ENCODE data around the gene FAM111B. TPM values are rescaled to one million over a fixed set of nuclear protein-coding genes. Genes with fewer than 3 reads are reported as not detected.
A peak's percentile ranks its signal among the peaks of the same experiment; 100 is the strongest.
"Not testable (repeated sequence)": the region's sequence is repeated elsewhere in the genome, so short reads cannot be mapped to it uniquely, and the experiment has no call there.

FAM111B gene, protein sequence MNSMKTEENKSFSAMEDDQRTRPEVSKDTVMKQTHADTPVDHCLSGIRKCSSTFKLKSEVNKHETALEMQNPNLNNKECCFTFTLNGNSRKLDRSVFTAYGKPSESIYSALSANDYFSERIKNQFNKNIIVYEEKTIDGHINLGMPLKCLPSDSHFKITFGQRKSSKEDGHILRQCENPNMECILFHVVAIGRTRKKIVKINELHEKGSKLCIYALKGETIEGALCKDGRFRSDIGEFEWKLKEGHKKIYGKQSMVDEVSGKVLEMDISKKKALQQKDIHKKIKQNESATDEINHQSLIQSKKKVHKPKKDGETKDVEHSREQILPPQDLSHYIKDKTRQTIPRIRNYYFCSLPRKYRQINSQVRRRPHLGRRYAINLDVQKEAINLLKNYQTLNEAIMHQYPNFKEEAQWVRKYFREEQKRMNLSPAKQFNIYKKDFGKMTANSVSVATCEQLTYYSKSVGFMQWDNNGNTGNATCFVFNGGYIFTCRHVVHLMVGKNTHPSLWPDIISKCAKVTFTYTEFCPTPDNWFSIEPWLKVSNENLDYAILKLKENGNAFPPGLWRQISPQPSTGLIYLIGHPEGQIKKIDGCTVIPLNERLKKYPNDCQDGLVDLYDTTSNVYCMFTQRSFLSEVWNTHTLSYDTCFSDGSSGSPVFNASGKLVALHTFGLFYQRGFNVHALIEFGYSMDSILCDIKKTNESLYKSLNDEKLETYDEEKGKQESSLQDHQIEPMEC
- total RNA-seq (2022) = 35.5 and 39.5 TPM in 2 replicates
- percentile 90 among the genes with signal in this experiment for Bru-seq, nascent RNA
- percentile 65 among the genes with signal in this experiment for BruChase-seq, experiment 1, labeled RNA remaining after a 6-hour chase
- percentile 95 among the genes with signal in this experiment for BruChase-seq, experiment 2, labeled RNA remaining after a 2-hour chase
- long read RNA-seq, partial matches to known transcripts = 0 of 9 reads
- long read RNA-seq, other reads (novel, unspliced or antisense) = 5 of 9 reads

DNA sequence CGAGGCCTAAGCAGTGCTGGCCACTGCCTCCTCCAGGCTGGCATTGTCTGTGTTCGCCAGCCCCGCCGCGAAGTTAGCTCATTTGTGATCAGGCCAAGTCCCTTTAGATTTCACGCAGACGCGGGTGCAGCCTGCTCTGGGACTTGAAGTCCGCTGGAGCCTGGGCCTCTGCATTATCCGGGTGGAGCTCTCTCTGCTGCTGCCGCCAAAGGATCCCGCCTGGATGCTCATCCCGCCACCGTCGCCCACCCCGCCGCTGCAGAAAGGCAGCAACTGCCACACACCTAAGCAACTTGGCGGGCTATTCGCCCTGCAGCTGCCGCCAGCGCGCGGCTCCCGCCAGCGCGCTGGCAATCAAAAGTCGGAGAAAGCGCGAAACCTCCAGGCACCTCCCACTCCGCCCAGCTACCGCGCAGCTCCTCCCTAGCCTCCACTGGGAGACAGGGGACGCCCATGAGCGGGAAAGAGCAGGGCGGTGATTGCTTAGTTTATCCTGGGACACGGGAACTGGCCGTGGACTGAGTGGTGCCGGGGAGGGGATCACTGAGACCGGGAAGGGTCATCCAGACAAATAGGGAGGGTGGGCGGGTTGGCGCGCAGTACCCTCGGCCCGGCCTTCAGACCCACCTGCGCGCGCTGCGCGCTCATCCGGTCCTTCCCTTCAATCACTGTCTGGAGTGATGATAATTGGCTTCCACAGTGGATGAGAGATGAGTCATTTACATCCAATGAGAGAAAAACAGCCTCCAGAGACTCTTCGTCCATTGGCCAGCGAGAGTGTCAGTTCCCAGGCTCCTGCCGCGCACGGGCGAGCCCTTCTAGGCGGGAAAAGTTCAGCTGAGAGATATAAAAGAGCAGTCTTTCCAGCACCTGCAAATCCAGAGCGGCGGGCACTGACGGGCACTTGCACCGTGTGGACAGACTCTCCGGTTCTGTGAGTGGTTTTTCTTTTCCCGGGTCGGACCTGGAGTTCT is at the start of gene FAM111B:
TSS of gene FAM111B (plus strand) at position 875 of the 974 bp plus-strand sequence. CDS start 2,389 bp downstream, outside the sequence.
- Mint-ChIP-seq H3K4me3 (ENCODE audit: low read depth, unreplicated experiment) (peak within 1 kb of the TSS; percentile 93), H3K4me1 (ENCODE audit: low read depth, unreplicated experiment) (peaks cover 39% of the 10 kb centered on the region), H3K27me3 (ENCODE audit: unreplicated experiment) (no peaks in the 10 kb centered on the region), H3K9me3 (ENCODE audit: low read depth, unreplicated experiment) (no peaks in the 10 kb centered on the region), H3K27ac (ENCODE audit: unreplicated experiment) (peak within 1 kb of the TSS; percentile 87), H3K36me3 (ENCODE audit: insufficient read depth, unreplicated experiment) (peaks cover 38% of the 10 kb centered on the region)
- TF ChIP-seq, protein P1, sequence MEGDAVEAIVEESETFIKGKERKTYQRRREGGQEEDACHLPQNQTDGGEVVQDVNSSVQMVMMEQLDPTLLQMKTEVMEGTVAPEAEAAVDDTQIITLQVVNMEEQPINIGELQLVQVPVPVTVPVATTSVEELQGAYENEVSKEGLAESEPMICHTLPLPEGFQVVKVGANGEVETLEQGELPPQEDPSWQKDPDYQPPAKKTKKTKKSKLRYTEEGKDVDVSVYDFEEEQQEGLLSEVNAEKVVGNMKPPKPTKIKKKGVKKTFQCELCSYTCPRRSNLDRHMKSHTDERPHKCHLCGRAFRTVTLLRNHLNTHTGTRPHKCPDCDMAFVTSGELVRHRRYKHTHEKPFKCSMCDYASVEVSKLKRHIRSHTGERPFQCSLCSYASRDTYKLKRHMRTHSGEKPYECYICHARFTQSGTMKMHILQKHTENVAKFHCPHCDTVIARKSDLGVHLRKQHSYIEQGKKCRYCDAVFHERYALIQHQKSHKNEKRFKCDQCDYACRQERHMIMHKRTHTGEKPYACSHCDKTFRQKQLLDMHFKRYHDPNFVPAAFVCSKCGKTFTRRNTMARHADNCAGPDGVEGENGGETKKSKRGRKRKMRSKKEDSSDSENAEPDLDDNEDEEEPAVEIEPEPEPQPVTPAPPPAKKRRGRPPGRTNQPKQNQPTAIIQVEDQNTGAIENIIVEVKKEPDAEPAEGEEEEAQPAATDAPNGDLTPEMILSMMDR (IDR thresholded peaks at IDR 0.05; ENCODE audit: unreplicated experiment) = no peak
- intact Hi-C loops (cut with micrococcal nuclease; ENCODE audit: unreplicated experiment) = loop anchor here (2.0 kb wide), 1 partner anchor 36 kb away; the partner anchor contains the start of gene FAM111A
- CTCF ChIA-PET = interaction anchor here (0.6 to 1.4 kb wide), 9 partner anchors 13 to 1781 kb away, joined by 3 to 10 read pairs (median 3); partner anchors contain the start of gene FAM111A
- BruUV-seq (replicated peaks) = no TSS peak
- peak; percentile 87 for DNase-seq

DNA sequence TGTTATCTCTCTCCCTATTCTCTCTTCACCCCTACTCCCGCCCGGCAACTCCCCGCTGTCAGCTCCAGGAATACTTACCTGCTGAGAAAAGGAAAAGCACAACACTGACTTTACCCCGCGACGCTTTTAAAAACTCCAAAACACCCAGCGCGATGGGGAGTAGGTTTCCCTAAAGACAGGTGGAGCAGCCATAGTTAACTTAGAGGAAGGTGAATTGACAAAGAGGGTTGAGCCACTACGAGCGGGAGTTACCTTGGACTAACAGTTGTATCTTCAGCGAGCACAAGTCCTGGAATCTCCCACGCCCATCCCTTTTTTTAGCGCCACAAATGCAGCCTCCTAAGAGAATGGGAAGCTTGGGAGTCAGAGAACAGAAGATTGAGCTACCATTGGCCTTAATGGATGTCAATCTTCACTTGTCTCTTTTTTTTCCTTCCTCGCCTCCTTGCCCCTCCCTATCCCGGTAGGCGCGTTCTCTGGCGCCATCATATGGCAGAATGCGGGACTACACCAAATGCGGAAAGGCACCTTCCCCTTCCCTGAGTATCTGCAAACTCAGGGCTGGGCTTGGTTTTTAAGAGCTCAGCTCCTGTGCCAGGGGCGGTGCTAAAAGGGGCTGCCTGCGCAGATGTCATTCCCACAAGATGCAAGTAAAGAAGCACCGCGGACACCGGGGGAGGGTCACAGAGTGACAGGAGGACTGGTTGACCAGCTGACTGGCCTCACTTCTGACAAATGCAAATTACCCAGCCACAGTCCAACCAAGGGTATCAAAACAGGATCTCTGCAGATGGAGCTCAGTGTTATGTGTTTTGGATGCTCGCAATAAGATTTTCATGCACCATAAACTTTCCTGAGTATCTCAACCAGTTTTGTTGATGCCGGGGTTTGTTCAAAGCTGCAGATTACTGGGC is 48.7 kb upstream of the FAM111B start:
- H3K27me3 Mint-ChIP-seq (ENCODE audit: unreplicated experiment) = peaks cover 80% of the 10 kb centered on the region
- BruUV-seq (replicated peaks); H3K36me3 Mint-ChIP-seq (ENCODE audit: insufficient read depth, unreplicated experiment); H3K9me3 Mint-ChIP-seq (ENCODE audit: low read depth, unreplicated experiment); H3K4me1 Mint-ChIP-seq (ENCODE audit: low read depth, unreplicated experiment); H3K27ac Mint-ChIP-seq (ENCODE audit: unreplicated experiment): not testable (repeated sequence)
- H3K4me3 Mint-ChIP-seq (ENCODE audit: low read depth, unreplicated experiment) = peak overlapping the region; percentile 68
- peak; percentile 91 for DNase-seq
- CTCF ChIA-PET = interaction anchor here (0.6 to 1.9 kb wide), 17 partner anchors 60 to 491 kb away, joined by 3 to 12 read pairs (median 4); partner anchors contain the start of gene DTX4
- intact Hi-C loops (cut with micrococcal nuclease; ENCODE audit: unreplicated experiment) = loop anchor here (2.0 to 10.0 kb wide), 2 partner anchors 204 to 404 kb away; no protein-coding TSS in a partner anchor
- TF ChIP-seq, protein P1 (IDR thresholded peaks at IDR 0.05; ENCODE audit: unreplicated experiment) = peak; percentile 85

DNA sequence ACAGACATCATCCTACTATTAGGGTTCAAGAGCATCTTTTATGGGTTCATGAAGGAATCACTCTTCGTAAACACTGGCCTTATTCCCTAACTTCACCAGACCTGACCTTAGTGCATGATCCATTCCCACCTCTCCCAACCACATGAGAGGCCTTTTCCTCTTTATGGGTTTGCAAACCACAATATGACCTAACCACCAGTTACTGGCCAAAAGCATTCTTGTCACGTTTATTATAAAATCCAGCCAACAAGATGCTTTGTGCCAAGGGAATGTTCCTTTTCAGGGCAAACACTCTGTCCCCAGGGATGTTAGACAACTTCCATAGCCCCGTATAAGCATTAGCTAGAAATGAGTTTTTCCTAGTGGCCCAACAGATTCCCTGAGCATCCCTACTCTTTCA is 46.9 kb upstream of the FAM111B start:
- CTCF ChIA-PET; H3K4me3 Mint-ChIP-seq (ENCODE audit: low read depth, unreplicated experiment); H3K36me3 Mint-ChIP-seq (ENCODE audit: insufficient read depth, unreplicated experiment); DNase-seq; H3K4me1 Mint-ChIP-seq (ENCODE audit: low read depth, unreplicated experiment); intact Hi-C loops (cut with micrococcal nuclease; ENCODE audit: unreplicated experiment); H3K9me3 Mint-ChIP-seq (ENCODE audit: low read depth, unreplicated experiment); BruUV-seq (replicated peaks); H3K27ac Mint-ChIP-seq (ENCODE audit: unreplicated experiment): not testable (repeated sequence)
- H3K27me3 Mint-ChIP-seq (ENCODE audit: unreplicated experiment) = peaks cover 88% of the 10 kb centered on the region
